Lung (tissue), 13 donors: ENCODE measurements around the gene SLC5A4. TPM values are rescaled to one million over a fixed set of nuclear protein-coding genes. Genes with fewer than 3 reads are reported as not detected.

Source experiments
- ATAC-seq: fragments of 200-7000 bp; cut with Tn5 transposase; one replicate; pipeline ENCODE4 v1.9.1; 2020; ENCODE audit warnings: moderate number of reproducible peaks; ENCODE audit not compliant: insufficient read depth, low FRiP score
- DNase-seq, 3 donors: peaks; one replicate each; pipeline ENCODE4 v3.0.0-alpha.2; 2013 to 2017
- H3K27ac ChIP-seq, 2 donors: one replicate each; pipeline ENCODE4 v1.5.1; 2013; ENCODE audit warnings: mild to moderate bottlenecking in 2 of 2, moderate library complexity in 2 of 2, control low read depth in 1 of 2, inconsistent platforms in 1 of 2, low read depth in 1 of 2, low read length in 1 of 2
- H3K27me3 ChIP-seq, 3 donors: one replicate each; pipeline ENCODE4 v1.5.1; 2013; ENCODE audit warnings: low read length in 2 of 3; ENCODE audit not compliant: control insufficient read depth in 3 of 3, insufficient read depth in 3 of 3
- H3K36me3 ChIP-seq, 4 donors: one replicate each; pipeline ENCODE4 v1.5.1; 2013; ENCODE audit warnings: low read length in 4 of 4, mild to moderate bottlenecking in 1 of 4, moderate library complexity in 1 of 4; ENCODE audit not compliant: control insufficient read depth in 4 of 4, insufficient read depth in 4 of 4
- H3K4me1 ChIP-seq, 5 donors: one replicate each; pipeline ENCODE4 v1.5.1; 2013; ENCODE audit warnings: low read length in 5 of 5, mild to moderate bottlenecking in 2 of 5, moderate library complexity in 1 of 5; ENCODE audit not compliant: control insufficient read depth in 5 of 5, insufficient read depth in 5 of 5
- H3K4me3 ChIP-seq: one replicate; pipeline ENCODE4 v1.5.1; 2013; ENCODE audit warnings: mild to moderate bottlenecking, control low read depth, moderate library complexity
- H3K9ac ChIP-seq, 2 donors: one replicate each; pipeline ENCODE4 v1.5.1; 2013; ENCODE audit warnings: low read length in 2 of 2, control low read depth in 1 of 2; ENCODE audit not compliant: insufficient read depth in 1 of 2
- H3K9me3 ChIP-seq, 4 donors: one replicate each; pipeline ENCODE4 v1.5.1; 2013; ENCODE audit warnings: low read length in 3 of 4, mild to moderate bottlenecking in 1 of 4, moderate library complexity in 1 of 4; ENCODE audit not compliant: control insufficient read depth in 4 of 4, insufficient read depth in 3 of 4
- CTCF ChIP-seq: IDR thresholded peaks from 2 replicates; pipeline ENCODE4 v1.5.1; 2012; ENCODE audit warnings: mild to moderate bottlenecking; ENCODE audit errors: control extremely low read depth, extremely low read depth
- WGBS, 2 donors: extraction: QIAGEN DNeasy Blood & Tissue Kit; methylation state at CpG; one replicate each; pipeline ENCODE4 v1.1.7; 2013; 5-methylcytosine and 5-hydroxymethylcytosine counted together
- polyA plus RNA-seq, 2 donors: library from polyadenylated mRNA; stranded (reverse); fragments of 200-250 nt; gene quantifications; one replicate each; pipeline ENCODE4 v1.2.1, GENCODE V29; 2013
- small RNA-seq: library from RNA; depleted of rRNA; stranded (forward); fragments of <200 nt; gene quantifications from one replicate; pipeline ENCODE3, GENCODE V24; 2014; ENCODE audit warnings: low replicate concordance
- total RNA-seq, 2 donors: library from RNA; depleted of rRNA in 1 of 2; stranded (reverse); fragments of >200 nt in 1 of 2; gene quantifications; one replicate each; pipeline ENCODE4 v1.2.1, GENCODE V29; 2014 to 2021
- donor health status: control.
- donor health status: control.
- donor health status: Bipolar disorder and iron deficiency.
- donor health status: healthy.
- donor health status: DM: yes; HTN: yes; CAD: no.

SLC5A4 gene
- total and polyA plus RNA-seq, 4 donors: 0.30 to 1.9 (median 0.95) TPM

GRCh38 chr22:32177221-32177765 is 77.9 kb downstream of the SLC5A4 start:
- DNase-seq: peak in 1 of 3 donors; percentile 1
- Histone ChIP-seq H3K4me3 (no peak overlapping the region), H3K4me1 (peaks cover 0 to 2% (median 0%) of the 10 kb centered on the region in 5 donors), H3K36me3 (no peaks in the 10 kb centered on the region), H3K27me3 (peaks cover 8 to 49% (median 19%) of the 10 kb centered on the region in 3 donors), H3K9ac (no peak overlapping the region), H3K27ac (no peak overlapping the region), H3K9me3 (peaks cover 0 to 19% (median 0%) of the 10 kb centered on the region in 4 donors)
- no peak for ATAC-seq
- no peak for TF ChIP-seq CTCF
- 88 to 93% methylated on average over 8 of the region's 8 CpGs for WGBS, 2 donors

- Histone ChIP-seq H3K27me3 (peaks cover 8 to 44% (median 19%) of the 10 kb centered on the region in 3 donors), H3K27ac (no peak overlapping the region), H3K4me3 (no peak overlapping the region), H3K36me3 (no peaks in the 10 kb centered on the region), H3K9me3 (peaks cover 0 to 19% (median 0%) of the 10 kb centered on the region in 4 donors), H3K4me1 (peaks cover 0 to 2% (median 0%) of the 10 kb centered on the region in 5 donors), H3K9ac (no peak overlapping the region)
- no peak for DNase-seq
- no peak for ATAC-seq
- WGBS, 2 donors: 5% methylated on average over 54 to 73 of the region's 73 CpGs
- no peak for TF ChIP-seq CTCF
Observed at GRCh38 chr22:32175683-32176644, 79.2 kb downstream of the SLC5A4 start.

- DNase-seq (no peak), ATAC-seq (no peak)
- H3K27me3 ChIP-seq: peaks cover 8 to 36% (median 16%) of the 10 kb centered on the region in 3 donors
- H3K36me3 ChIP-seq: no peaks in the 10 kb centered on the region
- TF ChIP-seq CTCF: no peak
- no peak overlapping the region for H3K27ac ChIP-seq
- 82 to 87% methylated on average over 11 of the region's 11 CpGs for WGBS, 2 donors
- peaks cover 0 to 19% (median 0%) of the 10 kb centered on the region in 4 donors for H3K9me3 ChIP-seq
- no peak overlapping the region for H3K4me3 ChIP-seq
- no peak overlapping the region for H3K9ac ChIP-seq
- H3K4me1 ChIP-seq: peaks cover 0 to 2% (median 0%) of the 10 kb centered on the region in 5 donors
Observed at GRCh38 chr22:32175115-32175514, 80.0 kb downstream of the SLC5A4 start.

Small RNA genes within 50 kb of the gene (small RNA-seq; reads per million reads assigned to genes)
- not detected for gene RF02171

Other genes starting within 250 kb of the SLC5A4 start
- gene SLC5A1, start 212.1 kb downstream of the SLC5A4 start, total RNA-seq: 1 to 10 TPM in 1 of 2 donors, under 1 TPM in 1; 0.63 to 3.5 TPM
- gene SLC5A1, start 212.1 kb downstream of the SLC5A4 start, polyA plus RNA-seq: 1 to 10 TPM in 1 of 2 donors, under 1 TPM in 1; 0.35 to 1.6 TPM
- not detected for gene C22orf42, start 96.0 kb downstream of the SLC5A4 start, total RNA-seq
- gene C22orf42, start 96.0 kb downstream of the SLC5A4 start, polyA plus RNA-seq: under 1 TPM in 1 of 2 donors, not detected in 1; 0.05 TPM
- gene RFPL2, start 50.3 kb downstream of the SLC5A4 start, total RNA-seq: not detected
- under 1 TPM in 1 of 2 donors, not detected in 1; 0.10 TPM for gene RFPL2, start 50.3 kb downstream of the SLC5A4 start, polyA plus RNA-seq
- gene RFPL3, start 102.5 kb upstream of the SLC5A4 start, total RNA-seq: not detected
- gene RFPL3, start 102.5 kb upstream of the SLC5A4 start, polyA plus RNA-seq: not detected
- gene RTCB, start 156.9 kb upstream of the SLC5A4 start, total RNA-seq: 10 to 100 TPM; 62.2 to 65.3 TPM
- gene RTCB, start 156.9 kb upstream of the SLC5A4 start, polyA plus RNA-seq: 10 to 100 TPM; 20.5 to 70.6 TPM
- gene BPIFC, start 209.1 kb upstream of the SLC5A4 start, total RNA-seq: not detected
- gene BPIFC, start 209.1 kb upstream of the SLC5A4 start, polyA plus RNA-seq: not detected
- 100 to 1,000 TPM in 1 of 2 donors, 10 to 100 TPM in 1; 84.3 to 117 TPM for gene FBXO7, start 219.5 kb upstream of the SLC5A4 start, total RNA-seq
- 10 to 100 TPM; 48.8 to 59.9 TPM for gene FBXO7, start 219.5 kb upstream of the SLC5A4 start, polyA plus RNA-seq